HEK293 (cell line): ENCODE data around the gene NTN3.

Experiments used
- EGR2 ChIP-seq: fragments of 450-650 bp; formaldehyde crosslinking; IDR thresholded peaks from 2 replicates; pipeline ENCODE4 v1.5.1; 2016; ENCODE audit warnings: low read depth, missing biosample characterization, missing genetic modification characterization
- HIC1 ChIP-seq: fragments of 450-650 bp; formaldehyde crosslinking; IDR thresholded peaks from 2 replicates; pipeline ENCODE4 v1.5.1; 2016; ENCODE audit warnings: missing biosample characterization, missing genetic modification characterization
- KLF17 ChIP-seq: fragments of 450-650 bp; formaldehyde crosslinking; IDR thresholded peaks from 2 replicates; pipeline ENCODE4 v1.5.1; 2016; ENCODE audit warnings: missing biosample characterization, missing genetic modification characterization
- OSR2 ChIP-seq: fragments of 450-650 bp; formaldehyde crosslinking; IDR thresholded peaks from 2 replicates; pipeline ENCODE4 v1.5.1; 2016; ENCODE audit warnings: missing biosample characterization, missing genetic modification characterization
- SP2 ChIP-seq: fragments of 450-650 bp; formaldehyde crosslinking; IDR thresholded peaks from 2 replicates; pipeline ENCODE4 v1.5.1; 2016; ENCODE audit warnings: missing biosample characterization, missing genetic modification characterization
- SP3 ChIP-seq: fragments of 450-650 bp; formaldehyde crosslinking; IDR thresholded peaks from 2 replicates; pipeline ENCODE4 v1.5.1; 2016; ENCODE audit warnings: missing biosample characterization, missing genetic modification characterization
- TRIM28 ChIP-seq: IDR thresholded peaks from 2 replicates; pipeline ENCODE4 v1.6.1; 2011; ENCODE audit warnings: low read length, control low read depth, borderline replicate concordance
- YY2 ChIP-seq: fragments of 450-650 bp; formaldehyde crosslinking; IDR thresholded peaks from 2 replicates; pipeline ENCODE4 v1.5.1; 2016; ENCODE audit warnings: missing biosample characterization, missing genetic modification characterization
- ZBTB11 ChIP-seq: fragments of 450-650 bp; formaldehyde crosslinking; conservative IDR thresholded peaks from 2 replicates; pipeline ENCODE4 v1.5.1; 2016; ENCODE audit warnings: low read depth, missing biosample characterization, missing genetic modification characterization
- ZBTB21 ChIP-seq: fragments of 450-650 bp; formaldehyde crosslinking; IDR thresholded peaks from 2 replicates; pipeline ENCODE4 v1.5.1; 2017; ENCODE audit warnings: missing biosample characterization, missing genetic modification characterization
- ZBTB8A ChIP-seq: fragments of 450-650 bp; formaldehyde crosslinking; IDR thresholded peaks from 2 replicates; pipeline ENCODE4 v1.5.1; 2016; ENCODE audit warnings: missing biosample characterization, missing genetic modification characterization
- ZFP37 ChIP-seq: fragments of 450-650 bp; formaldehyde crosslinking; IDR thresholded peaks from 2 replicates; pipeline ENCODE4 v1.5.1; 2016; ENCODE audit warnings: missing biosample characterization, missing genetic modification characterization
- ZFP69B ChIP-seq: fragments of 450-650 bp; formaldehyde crosslinking; IDR thresholded peaks from 2 replicates; pipeline ENCODE4 v1.5.1; 2016; ENCODE audit warnings: missing biosample characterization, missing genetic modification characterization
- ZIC2 ChIP-seq: fragments of 450-650 bp; formaldehyde crosslinking; IDR thresholded peaks from 2 replicates; pipeline ENCODE4 v1.5.1; 2016; ENCODE audit warnings: missing biosample characterization, missing genetic modification characterization
- ZNF155 ChIP-seq: fragments of 450-650 bp; formaldehyde crosslinking; IDR thresholded peaks from 2 replicates; pipeline ENCODE4 v1.5.1; 2016; ENCODE audit warnings: missing biosample characterization, missing genetic modification characterization
- ZNF19 ChIP-seq: fragments of 450-650 bp; formaldehyde crosslinking; IDR thresholded peaks from 2 replicates; pipeline ENCODE4; 2016; ENCODE audit warnings: missing biosample characterization, missing genetic modification characterization, low read depth
- ZNF211 ChIP-seq: fragments of 450-650 bp; formaldehyde crosslinking; IDR thresholded peaks from 2 replicates; pipeline ENCODE4 v1.5.1; 2016; ENCODE audit warnings: low read depth, missing biosample characterization, missing genetic modification characterization
- ZNF274 ChIP-seq, 2 experiments: fragments of 200-500 bp in 1 of 2; fragments of 450-650 bp in 1 of 2; sonication (Bioruptor generic) in 1 of 2; formaldehyde crosslinking in 1 of 2; IDR thresholded peaks; 2 replicates each; pipeline versions ENCODE4 v1.5.1 to v1.6.1; 2014 to 2016; ENCODE audit warnings: borderline replicate concordance in 1 of 2, inconsistent platforms in 1 of 2, low read length in 1 of 2, missing biosample characterization in 1 of 2, missing genetic modification characterization in 1 of 2
- ZNF311 ChIP-seq: fragments of 450-650 bp; formaldehyde crosslinking; IDR thresholded peaks from 2 replicates; pipeline ENCODE4 v1.5.1; 2017; ENCODE audit warnings: missing biosample characterization, missing genetic modification characterization, borderline replicate concordance
- ZNF398 ChIP-seq: fragments of 450-650 bp; formaldehyde crosslinking; IDR thresholded peaks from 2 replicates; pipeline ENCODE4 v1.5.1; 2017; ENCODE audit warnings: missing biosample characterization, missing genetic modification characterization
- ZNF585B ChIP-seq: fragments of 450-650 bp; formaldehyde crosslinking; IDR thresholded peaks from 2 replicates; pipeline ENCODE4 v1.5.1; 2016; ENCODE audit warnings: missing biosample characterization, missing genetic modification characterization
- ZNF629 ChIP-seq: fragments of 450-650 bp; formaldehyde crosslinking; IDR thresholded peaks from 2 replicates; pipeline ENCODE4 v1.5.1; 2017; ENCODE audit warnings: missing biosample characterization, missing genetic modification characterization
- ZNF654 ChIP-seq: fragments of 450-650 bp; formaldehyde crosslinking; IDR thresholded peaks from 2 replicates; pipeline ENCODE4 v1.5.1; 2016; ENCODE audit warnings: low read depth, missing biosample characterization, missing genetic modification characterization
- ZNF660 ChIP-seq: fragments of 450-650 bp; IDR thresholded peaks from 2 replicates; pipeline ENCODE4 v1.5.1; 2018; ENCODE audit warnings: missing biosample characterization, mild to moderate bottlenecking, missing genetic modification characterization
- ZNF670 ChIP-seq: fragments of 450-650 bp; formaldehyde crosslinking; IDR thresholded peaks from 2 replicates; pipeline ENCODE4 v1.5.1; 2016; ENCODE audit warnings: missing biosample characterization, missing genetic modification characterization, low read depth
- ZNF76 ChIP-seq: fragments of 450-650 bp; formaldehyde crosslinking; IDR thresholded peaks from 2 replicates; pipeline ENCODE4; 2016; ENCODE audit warnings: low read depth, missing biosample characterization, missing genetic modification characterization, borderline replicate concordance
- ZNF777 ChIP-seq: fragments of 450-650 bp; formaldehyde crosslinking; IDR thresholded peaks from 2 replicates; pipeline ENCODE4 v1.5.1; 2017; ENCODE audit warnings: missing biosample characterization, missing genetic modification characterization, borderline replicate concordance
- ZNF785 ChIP-seq: fragments of 450-650 bp; formaldehyde crosslinking; IDR thresholded peaks from 2 replicates; pipeline ENCODE4 v1.5.1; 2016; ENCODE audit warnings: missing biosample characterization, missing genetic modification characterization
- ZNF792 ChIP-seq: fragments of 450-650 bp; formaldehyde crosslinking; IDR thresholded peaks from 2 replicates; pipeline ENCODE4 v1.5.1; 2016; ENCODE audit warnings: missing biosample characterization, missing genetic modification characterization
- ZSCAN30 ChIP-seq: fragments of 450-650 bp; IDR thresholded peaks from 2 replicates; pipeline ENCODE4 v1.5.1; 2018; ENCODE audit warnings: missing biosample characterization, mild to moderate bottlenecking, missing genetic modification characterization, moderate library complexity
- ZXDB ChIP-seq: fragments of 450-650 bp; formaldehyde crosslinking; IDR thresholded peaks from 2 replicates; pipeline ENCODE4 v1.5.1; 2016; ENCODE audit warnings: missing biosample characterization, missing genetic modification characterization

The NTN3 gene

GRCh38 chr16:2513405-2514332 is 42.6 kb downstream of the NTN3 start, which contains the start of gene ATP6V0C (continued):
- TF ChIP-seq ZSCAN30 (0 out of 2 replicates have a peak, but pooled peaks have one; percentile 7), KLF17 (tag by site-specific recombination) (peak; percentile 86), ZNF777 (no peak), ZFP69B (0 out of 2 replicates have a peak, but pooled peaks have one; percentile 21), ZNF76 (tag by site-specific recombination) (peak; percentile 73; the same call in 1 of the 2 replicates), ZNF785 (tag by site-specific recombination) (0 out of 2 replicates have a peak, but pooled peaks have one; percentile 62), ZBTB11 (tag by site-specific recombination) (no peak; the same call in 1 of the 2 replicates), ZNF274 (IDR thresholded peaks at IDR 0.05; ENCODE audit: low read length) (no peak), ZNF274 (tag by site-specific recombination; IDR thresholded peaks at IDR 0.05; ENCODE audit: borderline replicate concordance) (no peak), ZNF19 (no peak), ZXDB (tag by site-specific recombination) (peak; percentile 29), SP3 (tag by site-specific recombination) (peak; percentile 75), ZNF660 (tag by site-specific recombination) (no peak; the same call in 1 of the 2 replicates), ZNF311 (tag by site-specific recombination) (no peak), ZFP37 (tag by site-specific recombination) (no peak), HIC1 (tag by site-specific recombination) (peak; percentile 2; the same call in 1 of the 2 replicates), ZIC2 (tag by site-specific recombination) (peak; percentile 37), ZNF670 (tag by site-specific recombination) (no peak), ZBTB21 (peak; percentile 92), ZNF211 (tag by site-specific recombination) (no peak), TRIM28 (no peak), ZNF155 (tag by site-specific recombination) (no peak), EGR2 (tag by site-specific recombination) (peak; percentile 64), ZNF654 (tag by site-specific recombination) (no peak), ZBTB8A (tag by site-specific recombination) (peak; percentile 84), ZNF585B (tag by site-specific recombination) (no peak), ZNF792 (tag by site-specific recombination) (no peak), ZNF398 (tag by site-specific recombination) (peak; percentile 28; the same call in 1 of the 2 replicates), ZNF629 (tag by site-specific recombination) (peak; percentile 98), YY2 (tag by site-specific recombination) (peak; percentile 95), OSR2 (tag by site-specific recombination) (no peak), SP2 (tag by site-specific recombination) (peak; percentile 53)
